Ovary (tissue), 3 donors: ENCODE data around the gene CAMK2D.

Experiments used
- CTCF ChIP-seq, 3 donors: fragments of 450-650 bp in 2 of 3; fragments of 200-600 bp in 1 of 3; IDR thresholded peaks; one replicate each; pipeline versions ENCODE4 v1.5.1 to v1.8.0; 2016 to 2022; ENCODE audit warnings: antibody characterized with exemption in 3 of 3, mild to moderate bottlenecking in 1 of 3
- POLR2A ChIP-seq: fragments of 450-650 bp; IDR thresholded peaks from one replicate; pipeline ENCODE4 v1.6.1; 2017; ENCODE audit warnings: antibody characterized with exemption, mild to moderate bottlenecking, moderate library complexity
- donor health status: DM: no; HTN: no; CAD: no.

GRCh38 chr4:113738251-113738650 lies 23.3 kb downstream of the CAMK2D start:
- TF ChIP-seq CTCF (IDR thresholded peaks at IDR 0.05) = no peak
- no peak for TF ChIP-seq POLR2A
